Activated gamma-delta T cell (primary cell): Measurements from ENCODE around the gene KIF14.
"Not testable (repeated sequence)": the region's sequence is repeated elsewhere in the genome, so short reads cannot be mapped to it uniquely, and the experiment has no call there.

Experiments
- DNase-seq: peaks from one replicate; lab custom pipeline; 2025; lab: John Stamatoyannopoulos, UW

The KIF14 gene

DNA sequence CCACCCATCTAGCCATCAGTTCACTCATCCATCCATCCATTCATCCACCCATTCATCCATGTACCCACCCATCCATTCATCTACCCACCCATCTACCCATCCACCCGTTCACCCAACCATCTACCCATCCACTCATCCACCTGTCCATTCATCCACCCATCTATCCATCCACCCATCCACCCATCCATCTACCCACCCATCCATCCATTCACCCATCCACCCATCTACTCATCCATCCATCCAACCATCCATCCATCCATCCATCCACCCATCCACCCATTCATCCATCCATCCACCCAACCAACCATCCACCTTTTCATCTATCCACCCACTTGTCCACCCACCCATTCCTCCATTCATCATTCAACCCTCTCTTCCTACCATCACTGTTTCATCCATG is 80.3 kb downstream of the KIF14 start:
- DNase-seq, result no peak

DNA sequence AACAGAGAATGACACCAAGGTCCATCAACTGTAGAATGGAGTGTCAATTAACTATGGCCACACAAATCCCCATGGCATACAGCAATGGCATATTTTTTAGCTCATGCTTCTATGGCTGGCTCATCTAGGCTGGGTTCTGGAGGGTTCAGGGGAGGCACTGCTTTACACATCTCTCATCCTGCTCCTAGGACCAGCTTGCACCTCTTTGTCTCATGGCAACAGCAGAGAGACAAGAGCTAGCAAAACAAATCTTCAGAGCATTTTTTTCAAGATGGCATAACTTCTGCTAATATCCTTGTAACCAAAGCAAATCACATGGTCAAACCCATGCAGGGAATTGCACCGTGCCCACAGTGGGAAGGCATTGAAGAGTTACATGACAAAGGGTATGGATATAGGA is 82.4 kb downstream of the KIF14 start:
- no peak for DNase-seq

DNA sequence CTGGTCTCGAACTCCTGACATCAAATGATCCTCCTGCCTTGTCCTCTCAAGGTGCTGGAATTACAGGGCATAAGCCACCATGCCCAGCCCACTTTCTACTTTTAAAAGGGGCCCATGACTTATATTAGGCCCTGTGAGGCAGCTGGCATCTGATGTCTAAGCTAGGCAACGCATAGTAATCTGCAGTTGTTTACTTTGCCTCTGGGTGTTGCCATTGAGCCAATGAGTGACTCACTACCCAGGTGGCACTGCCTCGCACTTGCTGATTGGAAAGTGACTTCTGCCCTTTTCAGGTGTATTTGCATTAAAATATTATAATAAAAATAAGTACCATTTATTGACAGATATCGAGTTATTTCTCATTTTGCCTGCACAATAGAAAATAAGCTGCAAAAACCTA is 84.9 kb downstream of the KIF14 start:
- no peak for DNase-seq

DNA sequence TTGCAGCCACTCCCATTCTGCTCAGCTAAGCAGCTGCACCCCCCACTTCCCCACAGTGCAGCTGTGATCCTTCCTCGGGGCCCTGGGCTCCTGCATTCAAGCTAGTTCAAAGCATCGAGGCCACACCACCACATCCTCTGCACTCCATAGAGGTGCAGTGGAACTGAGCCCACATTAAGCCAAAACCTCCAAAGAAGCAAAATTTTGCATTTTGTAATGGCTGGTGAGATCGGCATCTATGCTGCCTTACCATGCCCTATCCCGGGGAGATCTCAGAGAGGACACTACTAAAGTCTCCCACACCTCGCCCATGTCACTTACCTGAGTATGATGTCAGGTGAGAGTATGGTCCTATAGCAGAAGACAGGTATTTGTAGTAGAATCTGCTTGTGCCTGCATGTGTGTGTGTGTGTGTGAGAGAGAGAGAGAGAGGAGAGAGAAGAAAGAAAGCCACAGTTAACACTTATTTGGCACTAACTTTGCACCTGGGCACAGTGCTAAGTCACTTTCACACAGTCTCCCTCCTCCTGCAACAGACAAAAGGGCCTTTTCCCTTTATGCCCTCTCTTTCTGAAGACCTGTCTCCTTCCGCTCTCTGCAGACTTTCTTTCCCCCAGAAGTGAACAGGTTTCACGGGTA is 89.8 kb downstream of the KIF14 start:
- no peak for DNase-seq

DNA sequence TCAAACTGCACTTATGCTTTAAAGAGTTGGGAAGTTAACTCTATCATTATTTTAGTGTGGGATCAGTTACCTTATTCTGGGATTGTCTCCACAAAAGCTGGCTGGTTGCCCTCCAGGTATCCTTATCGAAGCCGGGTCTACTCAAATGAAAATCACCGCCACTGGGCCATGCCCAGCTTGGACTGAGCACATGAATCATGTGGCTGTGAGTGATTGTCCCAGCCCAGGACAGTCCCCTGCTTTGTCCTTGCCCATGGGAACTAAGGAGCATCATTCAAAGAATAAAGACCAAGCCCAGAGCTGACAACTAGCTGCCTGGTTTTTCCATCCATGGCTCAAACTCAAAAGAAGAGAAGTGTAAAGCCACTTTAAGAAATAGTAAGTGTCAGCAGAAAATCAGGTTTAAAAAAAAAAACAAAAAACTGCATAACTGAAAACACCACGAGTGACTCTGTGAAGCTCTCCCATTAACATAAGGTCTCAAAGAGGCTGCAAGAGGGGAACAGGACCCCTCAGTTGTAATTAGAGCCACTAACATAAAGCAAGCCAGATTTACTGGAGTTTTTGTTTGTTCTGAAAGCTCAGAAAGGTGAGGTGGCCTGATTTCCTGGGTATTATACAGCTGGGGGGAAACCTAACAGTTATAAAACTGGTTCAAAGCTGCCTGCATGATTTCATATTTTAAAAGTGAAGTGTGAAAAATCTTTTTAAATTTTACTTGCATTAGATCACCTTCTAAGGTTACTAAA is 91.5 kb downstream of the KIF14 start:
- DNase-seq, result no peak

DNA sequence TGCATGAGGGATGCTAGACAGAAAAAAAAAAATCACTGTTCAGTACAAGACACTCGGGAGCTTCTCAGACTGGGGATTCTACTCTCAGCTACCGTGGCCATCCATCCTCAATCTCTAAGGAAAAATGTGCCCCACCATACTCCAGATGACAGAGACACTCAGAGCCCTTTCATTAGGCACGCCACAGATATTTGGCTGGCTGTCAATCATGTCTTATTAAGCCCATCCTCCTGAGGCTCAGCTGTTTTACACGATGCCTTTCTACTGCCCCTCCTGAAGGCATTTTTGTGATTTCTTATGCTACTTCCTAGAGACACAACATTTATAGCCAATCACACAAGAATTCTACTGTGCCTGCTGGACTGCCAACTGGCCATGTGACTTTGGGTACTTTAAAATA is 92.9 kb downstream of the KIF14 start:
- DNase-seq, result no peak

DNA sequence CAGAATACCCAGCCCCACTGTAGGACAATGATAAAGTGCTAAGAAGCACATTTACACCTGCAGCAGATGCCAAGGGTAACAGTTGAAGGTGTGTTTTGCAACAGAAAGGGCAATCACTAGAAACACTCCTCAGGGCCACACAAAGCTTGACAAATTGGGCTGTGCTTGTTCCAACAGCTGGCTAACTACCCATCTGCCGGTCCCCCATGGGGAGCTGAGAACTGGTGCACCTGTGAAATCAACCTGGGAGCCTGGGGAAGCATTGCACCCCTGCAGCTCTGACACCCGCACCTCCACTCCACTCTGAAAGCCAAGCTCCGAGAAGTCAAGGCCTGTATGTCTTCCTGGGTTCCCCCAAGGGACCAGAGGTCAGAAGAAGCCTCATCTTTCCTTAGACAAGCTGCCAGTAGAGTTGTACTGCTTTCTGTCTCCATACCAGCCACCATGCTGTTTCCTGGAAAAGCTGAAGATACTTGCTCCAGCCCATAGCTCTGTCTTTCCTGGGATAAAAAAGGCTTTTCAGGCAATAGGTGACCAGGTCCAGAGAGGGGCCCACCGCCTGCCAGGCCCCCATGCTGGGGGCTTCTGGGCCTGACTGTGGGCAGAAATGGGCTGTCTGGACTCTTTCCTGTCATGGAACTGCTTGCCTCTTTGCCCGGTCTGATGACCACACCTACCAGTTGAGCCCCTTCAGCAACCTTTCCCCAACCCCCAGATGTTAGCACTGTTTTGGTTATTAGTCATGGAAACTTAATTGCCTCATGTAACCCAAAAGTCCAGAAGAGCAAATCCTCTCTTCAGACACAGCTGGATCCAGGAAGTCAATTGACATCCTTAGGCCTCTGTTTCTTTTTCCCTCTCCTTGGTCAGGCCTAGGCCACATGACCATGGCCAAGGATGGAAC is 93.6 kb downstream of the KIF14 start:
- no peak for DNase-seq

DNA sequence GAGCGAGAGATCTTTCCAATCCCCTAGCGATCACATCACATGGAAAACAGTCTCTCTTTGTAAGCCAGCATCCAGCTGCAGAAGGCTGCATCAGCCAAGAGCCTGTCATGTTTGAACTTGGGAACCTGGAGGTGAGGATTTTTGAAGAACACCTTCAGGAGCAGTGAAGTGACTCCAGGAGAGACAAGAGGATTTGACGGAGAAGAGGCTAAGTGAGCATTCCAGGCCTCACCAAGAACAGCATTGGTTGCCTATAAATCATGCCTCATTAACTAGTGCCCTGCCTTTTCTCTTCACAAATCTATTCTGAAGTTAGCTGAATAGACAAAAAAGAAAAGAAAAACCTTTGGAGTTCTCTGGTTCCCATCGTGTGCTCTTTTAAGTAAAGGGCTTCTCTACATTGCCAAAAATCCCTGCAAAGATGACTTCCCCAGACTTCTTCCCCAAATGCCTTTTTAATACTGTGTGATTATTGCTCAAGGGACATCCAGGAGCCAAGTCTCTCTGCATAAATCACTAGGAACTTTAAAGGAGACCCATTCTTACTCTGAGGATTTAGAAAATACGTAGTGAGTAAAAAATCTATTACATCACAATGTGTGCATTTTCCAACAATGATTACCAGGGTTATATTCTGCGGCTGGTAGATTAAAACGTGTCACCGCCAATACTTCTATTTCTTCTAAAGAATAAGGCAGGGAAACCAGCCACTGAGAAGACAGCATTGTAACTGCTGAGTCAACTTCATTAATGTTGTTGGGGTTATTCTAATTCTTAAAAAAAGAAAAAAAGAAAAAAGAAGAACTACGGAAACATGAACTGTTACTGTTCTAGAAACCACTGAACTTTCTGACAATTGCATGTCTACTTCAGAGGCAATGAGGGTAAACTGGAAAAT is 95.2 kb downstream of the KIF14 start:
- no peak for DNase-seq

DNA sequence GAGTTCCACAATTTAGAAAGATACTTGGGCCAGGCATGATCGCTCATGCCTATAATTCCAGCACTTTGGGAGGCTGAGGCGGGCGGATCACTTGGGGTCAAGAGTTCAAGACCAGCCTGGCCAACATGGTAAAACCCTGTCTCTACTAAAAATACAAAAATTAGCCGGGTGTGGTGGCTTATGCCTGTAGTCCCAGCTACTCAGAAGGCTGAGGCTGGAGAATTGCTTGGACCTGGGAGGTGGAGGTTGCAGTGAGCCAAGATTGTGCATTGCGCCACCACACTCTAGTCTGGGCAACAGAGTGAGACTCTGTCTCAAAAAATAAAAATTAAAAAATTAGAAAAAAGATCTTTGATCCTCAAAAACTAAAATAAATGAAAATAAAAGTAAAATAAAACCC is 96.0 kb downstream of the KIF14 start:
- not testable (repeated sequence) for DNase-seq

DNA sequence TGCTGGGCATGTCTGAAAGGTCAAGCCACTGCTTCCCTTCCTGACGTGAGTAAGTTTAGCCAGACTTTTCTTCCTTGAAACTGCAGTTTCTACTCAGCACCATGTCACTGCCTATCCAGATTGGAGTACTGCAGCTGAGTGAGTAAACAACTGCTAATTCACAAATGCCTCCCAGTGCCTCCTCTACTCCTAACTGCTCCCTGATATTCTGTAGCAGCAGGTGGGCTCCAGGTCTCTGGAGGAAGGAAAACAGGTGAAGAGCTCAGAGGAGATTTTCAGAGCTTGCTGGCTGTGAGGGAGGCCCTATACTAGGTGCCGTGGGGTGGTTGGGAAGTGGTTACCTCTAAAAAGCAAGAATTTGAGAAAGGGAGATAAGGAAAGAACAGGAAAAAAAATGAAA is 96.5 kb downstream of the KIF14 start:
- no peak for DNase-seq

DNA sequence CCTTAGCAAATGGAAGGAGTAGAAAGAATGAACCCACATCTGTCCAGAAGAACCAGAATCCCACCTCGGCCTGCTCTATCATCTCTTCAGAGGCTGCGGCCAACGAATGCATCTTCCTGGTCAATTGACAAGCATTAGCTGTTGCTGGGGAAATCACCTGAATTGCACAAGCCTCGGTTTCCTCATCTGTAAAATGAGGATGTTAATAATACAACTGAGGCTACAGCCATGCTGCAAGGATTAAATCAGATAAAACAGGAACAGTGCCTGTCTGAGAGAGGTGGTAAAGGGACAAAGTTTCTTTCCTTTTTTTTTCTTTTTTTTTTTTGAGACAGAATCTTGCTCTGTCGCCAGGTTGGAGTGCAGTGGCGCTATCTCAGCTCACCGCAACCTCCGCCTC is 99.8 kb downstream of the KIF14 start:
- DNase-seq, result no peak

DNA sequence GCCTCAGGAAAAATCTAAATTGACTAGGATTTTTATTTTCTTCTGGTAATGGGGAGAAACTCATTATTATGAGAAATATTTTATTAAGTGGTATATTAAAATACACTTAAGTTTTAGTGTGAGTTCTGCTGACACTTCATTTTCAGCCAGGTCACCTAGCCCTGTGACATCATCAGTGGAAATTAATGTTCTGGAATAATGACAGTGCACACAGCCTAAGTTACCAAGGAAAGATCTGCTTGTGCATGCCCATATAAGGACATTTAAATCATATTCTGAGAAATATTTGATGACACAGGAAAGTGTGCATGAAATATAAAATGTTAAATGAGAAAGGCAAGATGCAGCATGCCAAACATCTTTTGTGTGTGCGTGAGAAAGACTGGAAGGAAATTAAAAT is 102.0 kb downstream of the KIF14 start:
- no peak for DNase-seq

DNA sequence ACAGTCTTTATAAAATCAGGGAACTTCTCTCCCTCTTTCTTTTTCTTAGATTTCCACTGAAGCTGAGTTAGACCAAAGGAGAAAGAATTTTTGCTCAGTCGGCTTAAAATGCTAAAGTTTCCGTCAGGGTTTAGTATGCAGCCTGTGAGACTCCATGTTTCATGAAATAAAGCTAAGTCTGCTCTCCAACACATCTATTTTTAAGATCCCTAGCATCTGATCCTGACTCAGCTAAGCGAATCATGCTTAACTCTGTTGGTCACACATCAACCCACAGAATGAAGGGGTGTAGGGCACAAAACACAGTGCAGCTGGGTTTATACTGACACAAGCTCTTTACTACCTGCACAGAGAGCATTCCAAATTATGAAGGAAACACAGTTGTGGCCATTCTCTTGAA is 108.4 kb downstream of the KIF14 start:
- no peak for DNase-seq

DNA sequence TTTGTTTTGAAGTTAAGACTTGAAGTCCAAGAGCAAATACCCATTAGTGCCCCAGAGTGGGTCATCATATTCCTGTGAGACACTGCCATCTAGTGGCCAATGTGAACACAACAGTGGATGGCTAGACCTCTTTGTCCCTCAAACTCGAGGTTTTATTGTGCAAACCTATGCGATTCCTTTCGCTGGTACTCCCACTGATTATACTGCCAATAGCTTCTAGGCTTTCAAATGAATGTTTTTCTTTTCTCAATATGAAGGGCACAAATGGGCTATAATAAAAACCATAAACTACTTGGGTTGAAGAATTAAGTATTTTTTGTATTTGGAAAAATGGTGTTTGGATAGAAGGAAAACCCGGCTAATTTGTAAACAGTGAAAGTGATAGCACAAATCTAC is 110.3 kb downstream of the KIF14 start:
- no peak for DNase-seq

DNA sequence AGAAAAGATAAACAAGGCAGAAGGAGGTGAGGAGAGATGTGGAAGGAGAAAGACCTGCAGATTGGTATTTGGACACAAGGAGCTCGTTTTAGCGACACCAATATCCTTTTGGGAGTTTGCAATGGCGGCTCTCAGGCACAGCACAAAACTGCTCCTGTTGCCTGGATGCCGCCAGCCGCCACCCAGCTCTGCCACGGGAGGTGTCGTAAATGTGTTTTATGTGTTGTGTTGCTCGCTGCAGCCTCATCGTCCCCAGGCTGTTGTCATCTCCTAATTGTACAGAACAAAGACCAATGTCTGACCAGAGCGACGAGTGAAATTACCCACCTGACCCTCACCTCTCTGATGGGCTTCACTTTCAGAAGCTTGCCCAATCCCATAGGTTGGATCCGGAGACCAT is 114.1 kb downstream of the KIF14 start:
- no peak for DNase-seq

DNA sequence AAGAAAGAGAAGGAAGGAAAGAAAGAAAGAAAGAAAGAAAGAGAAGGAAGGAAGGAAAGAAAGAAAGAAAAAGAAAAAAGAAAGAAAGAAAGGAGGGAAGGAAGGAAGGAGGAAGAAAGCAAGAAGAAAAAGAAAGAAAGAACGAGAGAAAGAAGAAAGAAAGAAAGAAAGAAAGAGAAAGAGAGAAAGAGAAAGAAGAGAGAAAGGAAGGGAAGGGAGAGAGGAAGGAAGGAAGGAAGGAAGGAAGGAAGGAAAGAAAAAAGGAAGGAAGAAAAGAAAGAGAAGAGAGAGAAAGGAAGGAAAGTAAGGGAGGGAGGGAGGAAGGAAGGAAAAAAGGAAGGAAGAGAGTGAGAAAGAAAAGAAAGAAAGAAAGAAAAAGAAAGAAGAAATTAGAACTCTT is 115.3 kb downstream of the KIF14 start:
- DNase-seq, result no peak
